GM18498 (cell line): Measurements from ENCODE around the gene UCK1.

Source experiments
- ATAC-seq: cut with Tn5 transposase; IDR thresholded peaks from one replicate; pipeline ENCODE4 v1.9.1; 2021; ENCODE audit warnings: mild to moderate bottlenecking, moderate library complexity; ENCODE audit not compliant: unreplicated experiment

The UCK1 gene

DNA sequence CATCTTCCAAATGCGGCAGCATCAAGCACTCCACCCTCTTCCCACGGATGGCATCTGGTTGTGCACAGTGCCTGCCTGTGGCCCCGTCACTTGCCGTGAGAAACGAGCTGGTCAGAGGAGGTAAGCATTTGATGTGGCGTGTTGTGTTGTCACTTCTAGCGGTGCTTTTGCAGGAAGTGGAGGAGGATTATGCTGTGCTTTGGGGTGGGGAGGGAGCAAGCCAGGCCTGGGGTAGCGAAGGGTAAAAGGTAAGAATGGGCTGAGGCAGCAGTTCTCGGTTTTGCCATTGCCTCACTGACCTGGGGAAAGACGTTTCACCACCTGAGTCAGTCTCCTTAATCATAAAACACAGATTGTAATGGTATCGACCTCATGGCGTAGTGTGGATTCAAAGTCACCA lies 30.7 kb downstream of the UCK1 start:
- ATAC-seq = no peak

DNA sequence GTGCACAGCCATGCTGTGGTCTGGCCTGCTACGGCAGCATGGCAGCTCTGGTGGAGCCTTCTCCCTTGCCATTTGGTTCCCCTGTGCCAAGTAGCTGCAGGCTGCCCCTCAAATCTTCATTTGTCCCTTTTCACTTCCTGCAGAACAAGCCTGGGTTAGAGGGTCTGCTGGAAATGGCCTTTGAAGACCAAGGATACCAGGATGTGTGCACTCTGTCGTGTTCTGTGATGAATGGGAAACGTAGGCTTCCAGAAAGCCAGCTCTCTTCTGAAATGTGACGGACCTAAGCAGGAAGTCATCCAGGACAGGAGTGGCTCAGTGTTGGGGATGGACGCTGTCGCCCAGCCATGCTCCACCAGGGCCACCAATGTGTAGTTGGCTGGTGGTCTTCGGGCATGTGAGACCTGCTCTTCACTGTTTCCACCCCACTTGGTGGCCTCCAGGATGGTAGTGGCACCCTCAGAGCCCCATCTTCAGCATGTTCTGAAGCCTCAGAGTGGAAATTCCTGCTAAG lies 31.8 kb downstream of the UCK1 start:
- no peak for ATAC-seq

DNA sequence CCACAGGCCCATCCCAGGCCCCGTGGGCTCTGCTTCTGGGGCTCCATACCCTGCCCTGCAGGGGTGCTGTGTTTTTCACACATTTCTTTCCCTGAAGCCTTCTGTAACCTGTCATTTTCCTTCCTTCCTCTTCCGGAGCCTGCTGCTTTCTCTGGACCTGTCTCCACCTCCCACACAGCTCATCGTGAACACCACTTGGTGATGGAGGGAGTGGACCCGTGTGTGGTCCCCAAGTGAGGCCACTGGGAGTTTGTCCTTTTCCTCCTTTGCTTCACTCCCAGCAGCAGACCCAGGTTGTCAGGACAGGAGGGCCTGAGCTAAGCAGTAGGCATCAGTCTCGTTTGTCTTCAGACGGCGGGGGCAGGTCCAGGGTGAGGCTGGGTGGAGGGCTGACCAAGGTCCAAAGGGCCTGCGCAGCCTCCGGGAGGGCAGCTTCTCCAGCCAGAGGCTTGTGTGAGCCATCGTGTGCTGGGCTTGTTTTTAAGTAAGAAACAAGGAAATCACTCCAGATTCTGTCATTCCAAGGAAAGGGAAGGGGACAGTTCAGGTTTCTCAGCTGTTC lies 34.1 kb downstream of the UCK1 start:
- no peak for ATAC-seq

DNA sequence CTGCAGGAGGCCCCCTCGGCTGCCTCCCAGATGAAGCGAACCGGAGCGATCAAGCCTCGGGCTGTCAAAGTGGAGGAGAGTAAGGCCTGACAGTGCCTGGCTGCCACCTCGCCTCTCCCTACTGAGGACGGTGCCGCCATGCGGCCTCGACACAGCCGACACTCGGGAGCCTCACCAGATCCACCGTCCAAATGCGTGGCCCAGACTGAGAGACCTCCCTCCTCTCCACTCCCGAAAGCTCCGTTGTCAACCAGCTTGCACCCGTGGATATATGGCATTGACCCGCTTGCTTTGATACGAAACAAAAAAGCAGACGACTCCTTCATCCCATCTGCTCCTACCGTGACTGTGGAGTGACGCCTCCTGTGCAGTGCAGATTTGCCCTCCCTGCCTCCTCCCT lies 35.3 kb downstream of the UCK1 start:
- no peak for ATAC-seq

DNA sequence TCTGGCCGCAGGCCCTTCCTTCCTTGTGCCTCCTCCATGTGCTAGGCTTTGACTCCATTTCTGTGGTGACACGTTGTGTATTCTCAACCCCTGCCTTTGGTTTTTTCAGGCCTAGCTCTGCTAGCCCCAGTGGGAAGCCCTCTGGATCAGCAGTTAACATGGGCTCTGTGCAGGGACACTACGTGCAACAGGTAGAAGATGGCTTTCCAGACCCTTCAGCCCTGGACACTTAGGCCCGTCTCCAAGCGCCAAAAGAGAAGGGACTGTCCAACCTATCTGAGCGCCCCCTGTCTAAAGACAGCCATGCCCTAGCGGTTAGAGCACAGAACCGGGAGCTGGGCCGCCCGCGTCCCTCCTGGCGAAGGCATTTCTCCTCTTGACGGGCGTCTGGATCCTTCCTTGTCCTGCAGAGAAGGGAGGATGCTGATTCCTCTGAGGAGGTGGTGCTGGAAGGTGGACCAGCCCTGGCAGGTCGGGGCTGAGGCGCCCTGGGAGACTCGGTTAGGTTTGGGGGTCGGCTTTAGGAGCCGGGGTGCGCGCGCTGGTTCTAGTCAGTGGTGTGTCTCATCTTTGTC lies 36.7 kb downstream of the UCK1 start:
- no peak for ATAC-seq

DNA sequence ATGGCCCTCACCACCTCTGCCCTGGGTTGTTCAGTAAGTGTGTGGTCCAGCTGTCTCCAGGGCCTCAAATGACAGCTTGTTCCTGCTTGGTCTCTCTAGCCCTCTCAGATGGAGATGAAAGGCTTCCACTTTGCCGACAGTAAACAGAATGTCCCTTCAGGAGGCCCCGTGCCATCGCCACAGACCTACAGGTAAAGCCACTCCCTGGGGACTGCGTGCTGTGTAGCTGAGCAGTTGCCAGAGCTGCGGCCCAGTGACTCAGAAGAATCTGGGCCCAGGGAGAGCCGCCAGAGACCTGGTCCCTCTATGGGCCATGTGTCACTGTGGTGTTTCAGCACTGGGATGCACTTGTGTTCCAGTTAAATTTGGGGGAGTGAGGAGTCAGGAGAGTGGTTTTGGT lies 39.0 kb downstream of the UCK1 start:
- no peak for ATAC-seq

DNA sequence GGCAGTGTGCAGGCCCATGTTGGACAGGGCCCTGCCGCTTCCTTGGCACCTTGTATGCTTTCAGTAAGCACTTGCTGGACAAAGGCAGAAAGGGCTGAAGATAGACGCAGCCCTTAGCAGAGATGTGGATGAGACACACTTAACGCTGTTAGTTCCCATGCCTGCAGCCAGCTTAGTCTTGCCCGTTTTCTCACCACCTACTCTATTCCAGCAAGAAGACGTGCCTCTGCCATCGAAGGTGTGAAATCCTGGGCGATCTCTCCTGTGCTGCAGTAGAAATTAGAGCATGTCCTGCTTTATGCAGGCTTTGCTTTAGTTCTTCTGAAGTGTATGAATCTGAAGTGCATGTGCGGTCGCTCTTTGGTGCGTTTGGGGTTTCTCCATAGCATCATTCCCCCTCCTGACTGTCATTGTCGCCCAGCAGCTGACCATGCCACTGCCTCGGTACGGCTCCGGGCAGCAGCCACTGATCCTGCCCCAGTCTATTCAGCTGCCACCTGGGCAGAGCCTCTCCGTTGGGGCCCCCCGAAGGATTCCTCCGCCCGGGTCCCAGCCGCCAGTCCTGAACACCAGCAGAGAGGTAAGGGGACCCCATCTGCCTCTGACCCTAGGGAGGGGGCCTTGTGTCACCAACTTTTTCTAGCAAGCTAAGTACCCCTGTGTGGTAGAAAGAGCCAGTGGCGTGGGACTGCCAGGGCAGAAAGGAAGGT lies 39.9 kb downstream of the UCK1 start:
- no peak for ATAC-seq

DNA sequence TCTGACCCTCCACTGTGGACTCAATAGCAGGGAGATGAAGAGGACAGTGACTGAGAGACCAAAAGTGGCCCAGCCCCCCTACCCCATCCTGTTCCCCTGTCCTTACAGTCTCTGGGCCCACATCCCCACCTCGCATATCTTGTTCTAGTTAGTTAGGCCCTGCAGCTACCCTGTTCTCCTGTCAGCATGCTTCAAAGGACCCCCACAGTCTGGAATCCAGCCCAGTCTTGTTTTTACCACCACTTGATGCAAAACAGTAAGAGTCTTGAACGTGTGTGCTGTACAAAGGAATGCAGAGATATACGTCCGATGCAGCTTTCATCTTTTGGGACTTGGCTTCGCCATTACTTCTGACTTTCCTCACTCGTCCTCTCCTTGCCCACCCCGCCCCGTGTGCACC lies 40.5 kb downstream of the UCK1 start:
- ATAC-seq = no peak

DNA sequence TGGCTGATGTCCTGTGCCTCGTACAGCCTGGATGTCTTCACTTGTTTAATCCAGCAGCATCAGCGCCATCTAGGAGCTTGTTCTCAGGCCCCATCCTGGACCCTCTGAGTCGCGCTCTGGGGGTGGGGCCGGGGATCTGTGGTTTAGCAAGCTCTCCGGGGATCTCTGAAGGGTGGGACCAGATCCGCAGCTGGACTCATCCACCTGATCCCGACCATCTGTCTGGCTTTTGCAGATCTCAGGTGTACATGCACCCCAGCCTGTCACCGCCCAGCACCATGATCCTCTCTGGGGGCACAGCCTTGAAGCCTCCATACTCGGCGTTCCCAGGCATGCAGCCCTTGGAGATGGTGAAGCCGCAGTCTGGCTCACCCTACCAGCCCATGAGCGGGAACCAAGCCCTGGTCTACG lies 43.4 kb downstream of the UCK1 start:
- ATAC-seq = no peak

DNA sequence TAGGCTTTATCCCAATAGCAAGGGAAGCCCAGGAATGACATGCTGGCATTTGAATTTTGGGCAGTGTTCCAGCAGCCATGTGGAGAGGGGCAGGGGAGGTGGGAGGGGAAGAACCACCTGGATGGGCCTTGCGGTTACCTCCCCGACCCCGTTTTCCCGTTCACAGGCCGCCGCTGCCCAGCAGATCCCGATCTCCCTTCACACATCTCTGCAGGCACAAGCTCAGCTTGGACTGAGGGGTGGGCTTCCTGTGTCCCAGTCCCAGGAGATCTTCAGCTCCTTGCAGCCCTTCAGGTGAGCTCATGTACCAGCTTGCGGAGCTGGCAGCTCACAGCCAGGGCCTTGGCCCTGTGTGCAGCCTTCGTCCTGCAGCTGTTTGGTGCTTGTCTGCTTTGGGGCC lies 44.1 kb downstream of the UCK1 start:
- no peak for ATAC-seq

DNA sequence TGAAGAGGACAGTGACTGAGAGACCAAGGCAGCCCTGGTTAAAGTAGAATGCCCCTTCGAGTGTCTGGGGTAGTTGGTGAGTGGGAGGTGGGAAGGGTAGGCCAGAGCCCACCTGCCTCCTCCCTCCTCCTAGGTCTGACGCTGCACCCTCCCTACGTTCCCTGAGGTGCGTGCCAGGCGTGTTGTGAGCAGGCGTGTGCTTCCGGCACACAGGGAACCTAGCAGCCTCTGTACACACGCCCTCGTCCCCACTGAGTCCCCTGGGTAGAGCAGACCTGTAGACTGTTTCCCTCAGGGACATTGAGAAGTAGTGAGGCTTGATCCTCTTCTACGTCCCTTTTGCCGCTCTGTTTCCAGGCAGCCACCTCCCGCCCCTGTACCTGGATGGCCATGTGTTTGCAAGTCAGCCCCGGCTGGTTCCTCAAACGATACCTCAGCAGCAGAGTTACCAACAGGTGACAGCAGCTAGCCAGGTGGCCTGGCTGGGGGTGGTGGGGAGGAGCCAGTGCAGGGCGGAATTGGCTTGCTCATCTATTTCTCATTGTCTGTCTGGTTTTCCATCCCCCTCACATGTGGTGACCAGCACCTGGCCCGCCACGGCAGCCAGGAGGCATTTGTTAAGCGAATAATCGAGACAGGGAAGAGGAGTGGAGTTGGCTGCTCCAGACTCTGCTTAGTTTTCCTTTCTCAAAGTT lies 45.2 kb downstream of the UCK1 start:
- no peak for ATAC-seq

DNA sequence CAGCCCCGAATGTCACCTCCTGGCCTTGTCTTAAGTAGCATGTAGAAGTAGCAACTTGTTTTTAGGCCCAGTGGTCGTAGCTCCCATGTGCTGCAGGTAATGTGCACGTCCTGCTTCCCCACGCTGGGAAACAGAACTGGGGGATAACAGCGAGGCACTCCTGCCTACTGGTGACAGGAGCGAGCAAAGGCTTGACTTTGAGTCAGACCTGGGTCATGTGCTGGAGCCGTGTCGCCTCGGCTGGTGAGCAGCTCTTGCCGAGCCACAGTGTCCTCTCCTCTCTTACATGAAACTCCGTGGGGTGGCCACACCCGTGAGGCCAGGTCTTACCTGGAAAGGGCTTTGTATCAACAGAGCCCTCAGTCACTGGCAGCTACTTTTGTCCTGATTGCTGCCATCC lies 45.9 kb downstream of the UCK1 start:
- no peak for ATAC-seq

DNA sequence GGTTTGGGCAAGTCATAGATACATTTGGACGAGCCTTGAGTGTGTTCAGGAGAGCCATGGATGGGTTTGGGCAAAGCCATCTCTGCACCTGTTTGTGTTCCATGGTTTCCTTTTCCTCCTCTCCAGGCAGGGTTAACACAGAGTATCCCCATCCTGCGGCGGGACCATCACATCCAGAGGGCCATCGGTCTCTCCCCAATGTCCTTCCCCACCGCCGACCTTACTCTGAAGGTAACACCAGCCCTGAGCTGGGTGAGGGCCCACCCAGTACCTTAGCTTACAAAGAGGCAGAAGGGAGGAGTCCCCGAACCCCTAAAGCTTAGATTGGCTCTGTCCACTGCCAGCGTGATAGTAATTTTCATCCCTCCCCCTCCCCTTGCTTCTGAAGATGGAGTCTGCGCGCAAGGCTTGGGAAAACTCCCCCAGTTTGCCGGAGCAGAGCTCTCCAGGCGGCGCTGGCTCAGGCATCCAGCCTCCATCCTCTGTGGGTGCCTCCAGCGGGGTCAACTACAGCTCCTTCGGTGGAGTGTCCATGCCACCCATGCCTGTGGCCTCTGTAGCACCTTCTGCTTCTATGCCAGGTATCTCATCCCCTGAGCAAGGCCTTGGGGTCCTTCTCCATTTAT lies 46.4 kb downstream of the UCK1 start:
- ATAC-seq = no peak

DNA sequence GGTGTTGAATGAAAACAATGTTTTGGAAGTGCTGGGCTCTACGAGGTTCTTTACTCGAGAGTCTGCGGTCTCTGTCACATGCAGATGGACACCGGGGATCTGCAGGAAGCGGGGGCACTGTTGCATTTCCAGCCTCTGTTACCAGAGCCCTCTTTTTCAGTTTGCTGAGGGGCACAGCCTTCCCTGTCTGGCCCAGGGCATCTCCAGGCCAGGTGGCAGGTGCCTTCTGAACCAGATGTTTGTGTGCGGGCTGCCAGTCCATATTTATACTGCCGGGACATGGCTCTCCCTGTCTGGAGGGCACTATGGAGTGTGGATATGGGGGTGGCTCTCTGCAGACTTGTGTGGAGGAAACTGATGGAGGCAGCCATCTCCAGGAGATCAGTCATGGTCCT lies 47.0 kb downstream of the UCK1 start:
- ATAC-seq = no peak

DNA sequence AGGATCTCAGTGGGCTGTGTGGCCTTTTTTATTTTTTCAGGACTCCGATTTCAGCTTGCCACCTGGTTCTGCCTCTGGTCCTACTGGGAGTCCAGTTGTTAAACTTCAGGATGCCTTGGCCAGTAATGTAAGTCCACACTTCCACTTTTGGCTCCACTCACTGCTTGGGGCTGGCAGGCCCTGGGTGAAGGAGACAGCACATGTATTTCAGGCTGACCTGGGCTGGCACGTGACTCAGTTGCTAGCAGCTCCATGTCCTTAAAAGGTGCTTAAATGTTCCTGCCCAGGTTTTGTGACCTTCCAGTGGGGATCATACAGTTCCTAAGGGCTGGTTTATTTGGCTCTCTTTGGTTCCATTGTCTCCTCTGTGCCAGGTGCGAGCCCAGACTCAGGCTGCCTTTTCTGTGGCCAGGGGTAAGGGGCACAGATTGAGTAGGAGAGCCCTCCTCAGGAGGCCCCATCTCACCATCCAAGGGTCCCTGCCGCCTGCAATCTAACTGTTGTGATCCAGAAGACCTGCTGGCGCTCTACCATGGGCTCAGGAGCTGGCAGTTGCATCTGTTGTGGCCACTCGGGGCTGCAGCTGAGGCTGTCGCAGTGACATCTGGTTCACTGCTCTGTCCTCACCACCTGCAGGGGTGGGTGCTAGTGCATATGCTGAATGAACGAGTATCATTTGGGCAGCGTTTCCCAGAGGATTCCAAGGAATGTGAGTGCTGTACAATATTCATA lies 47.6 kb downstream of the UCK1 start:
- no peak for ATAC-seq

DNA sequence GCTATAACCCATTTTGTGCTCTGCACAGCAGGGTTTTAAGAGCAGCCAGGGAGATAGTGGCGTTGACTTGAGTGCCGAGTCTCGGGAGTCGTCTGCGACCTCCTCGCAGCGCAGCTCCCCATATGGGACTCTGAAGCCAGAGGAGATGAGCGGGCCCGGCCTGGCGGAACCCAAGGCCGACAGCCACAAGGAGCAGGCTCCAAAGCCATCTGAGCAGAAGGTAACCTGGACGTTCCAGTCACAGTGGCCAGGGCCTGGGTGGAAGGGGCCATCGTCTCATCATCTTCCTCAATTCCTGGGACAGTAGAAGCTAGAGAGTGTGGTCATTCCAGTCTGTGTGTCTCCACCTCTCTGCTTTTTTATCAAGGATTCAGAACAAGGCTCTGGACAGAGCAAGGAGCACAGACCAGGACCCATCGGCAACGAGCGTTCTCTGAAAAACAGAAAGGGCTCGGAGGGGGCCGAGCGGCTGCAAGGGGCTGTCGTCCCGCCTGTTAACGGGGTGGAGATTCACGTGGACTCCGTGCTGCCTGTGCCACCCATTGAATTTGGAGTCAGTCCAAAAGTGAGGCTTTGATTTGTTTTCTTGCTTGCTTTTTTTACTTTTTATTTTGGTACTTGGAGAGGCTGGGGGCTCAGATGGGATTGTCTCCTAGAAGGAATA lies 48.6 kb downstream of the UCK1 start:
- ATAC-seq = no peak

DNA sequence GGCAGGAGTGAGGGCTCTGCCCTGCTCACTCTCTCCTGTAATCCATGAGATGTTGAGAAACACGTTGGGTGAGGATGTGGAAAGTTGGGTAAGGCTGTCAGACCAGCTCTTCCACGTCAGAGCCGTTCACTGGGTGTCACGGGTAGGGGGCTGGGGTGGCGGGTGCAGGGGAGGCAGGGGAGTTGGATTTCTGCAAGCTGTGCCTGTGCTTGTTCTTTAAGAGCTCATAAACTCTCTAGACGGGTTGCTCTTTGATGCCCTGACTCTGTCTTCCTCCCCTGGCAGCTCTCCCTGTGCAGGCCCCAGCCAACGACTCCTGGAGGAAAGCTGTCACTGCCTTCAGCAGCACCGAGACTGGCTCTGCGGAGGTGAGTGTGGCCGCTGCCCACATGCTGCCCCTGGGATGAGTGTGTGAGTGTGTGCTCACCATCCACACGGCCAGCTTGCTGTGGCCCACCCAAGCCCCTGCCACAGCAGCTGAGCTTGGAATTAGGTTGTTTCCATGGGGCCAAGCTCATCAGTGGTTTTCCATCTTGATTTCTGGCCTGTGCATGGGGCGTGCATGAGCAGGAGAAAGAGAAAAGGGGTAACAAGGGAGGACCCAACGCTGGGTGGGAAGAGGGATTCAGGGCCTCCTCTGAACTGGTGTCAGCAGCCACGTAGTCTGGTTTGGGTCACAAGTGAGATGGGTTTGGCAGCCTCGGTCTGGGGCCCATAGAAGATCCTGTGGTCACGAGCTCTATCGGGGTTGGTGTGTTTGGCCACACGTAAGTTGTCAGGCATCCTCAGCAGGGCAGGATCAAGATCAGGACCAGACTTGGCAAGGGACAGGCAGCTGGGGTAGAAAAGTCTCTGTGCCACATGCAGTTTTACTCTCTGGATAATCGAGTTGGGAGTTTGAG lies 49.4 kb downstream of the UCK1 start:
- ATAC-seq = no peak

DNA sequence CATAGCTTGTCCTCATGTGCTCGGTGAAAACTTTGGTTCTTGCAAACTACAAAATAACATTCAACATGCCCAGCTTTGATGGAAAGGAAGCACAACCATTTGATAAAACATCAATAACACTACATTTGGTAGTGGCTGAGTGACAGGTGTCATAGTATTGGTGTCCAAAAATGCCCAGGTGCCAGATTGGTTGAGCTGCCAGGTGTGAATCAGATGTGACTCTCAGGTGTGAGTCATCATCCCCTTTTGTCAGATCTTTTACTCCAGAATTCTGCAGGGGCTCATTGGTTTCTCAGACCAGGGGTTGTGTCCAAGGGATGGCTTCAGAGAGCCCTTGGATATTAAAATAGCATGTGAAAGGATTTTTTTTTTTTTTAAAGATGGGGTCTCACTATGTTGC lies 50.8 kb downstream of the UCK1 start:
- ATAC-seq = no peak

DNA sequence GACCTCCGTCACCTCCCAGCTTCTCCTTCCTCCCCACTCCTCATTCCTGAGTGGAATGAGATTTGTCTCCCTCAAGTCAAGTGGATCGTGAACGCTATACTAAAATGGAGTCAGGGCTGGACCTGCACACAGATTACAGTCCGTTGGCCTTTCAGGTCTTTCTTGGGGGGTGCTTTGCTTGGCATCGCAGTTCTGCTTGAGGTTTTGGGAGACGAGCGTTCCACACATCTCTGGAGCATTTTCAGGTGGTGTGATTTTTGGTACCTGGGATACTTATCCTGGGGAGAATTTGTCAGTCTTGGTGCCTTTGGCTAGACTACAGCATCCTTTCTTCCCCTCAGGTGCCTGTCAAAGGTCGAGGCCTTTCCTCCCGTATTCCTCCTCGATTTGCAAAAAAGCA lies 52.2 kb downstream of the UCK1 start:
- ATAC-seq = no peak
